Measurements from ENCODE around the gene GRK5. TPM values are rescaled to one million over a fixed set of nuclear protein-coding genes. Genes with fewer than 3 reads are reported as not detected.
"Not testable (repeated sequence)": the region's sequence is repeated elsewhere in the genome, so short reads cannot be mapped to it uniquely, and the experiment has no call there.

GRK5 gene
- total RNA-seq, 1 experiment from 2014 or later = 9.8 TPM

GRCh38 chr10:119221666-119222065 is 14.3 kb downstream of the GRK5 start:
- no peak for DNase-seq (ENCODE audit: low read depth)

GRCh38 chr10:119222537-119222936 is 15.2 kb downstream of the GRK5 start:
- DNase-seq (ENCODE audit: low read depth) = no peak

GRCh38 chr10:119222966-119223386 is 15.6 kb downstream of the GRK5 start:
- DNase-seq (ENCODE audit: low read depth) = no peak

DNA sequence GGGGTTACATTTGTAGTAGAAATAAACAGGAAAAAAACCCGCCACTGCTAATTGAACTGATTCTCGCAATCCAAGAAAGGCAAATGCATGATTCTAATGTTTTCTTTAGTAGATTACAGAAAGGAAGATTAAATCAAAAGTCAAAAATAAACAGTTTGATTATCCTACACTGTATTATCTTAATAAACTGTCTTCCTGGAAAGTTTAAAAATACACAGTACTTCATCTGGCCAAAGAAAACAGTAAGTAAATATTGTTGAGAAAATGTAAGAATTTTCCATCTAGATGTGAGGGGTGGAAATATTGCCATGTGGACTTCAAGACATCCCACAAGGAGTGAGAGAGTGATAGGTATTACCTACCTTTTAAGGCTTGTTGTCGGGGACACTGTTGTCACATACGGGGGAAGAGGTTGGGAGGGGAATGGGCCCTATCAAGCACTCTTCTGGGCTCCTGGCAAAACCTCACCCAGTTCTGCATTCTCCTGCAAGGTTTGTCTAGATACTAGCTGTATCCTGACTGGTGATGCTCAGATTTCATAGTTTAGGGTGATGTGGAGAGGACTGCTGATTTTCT is 17.8 kb downstream of the GRK5 start:
- no peak for DNase-seq (ENCODE audit: low read depth)

DNA sequence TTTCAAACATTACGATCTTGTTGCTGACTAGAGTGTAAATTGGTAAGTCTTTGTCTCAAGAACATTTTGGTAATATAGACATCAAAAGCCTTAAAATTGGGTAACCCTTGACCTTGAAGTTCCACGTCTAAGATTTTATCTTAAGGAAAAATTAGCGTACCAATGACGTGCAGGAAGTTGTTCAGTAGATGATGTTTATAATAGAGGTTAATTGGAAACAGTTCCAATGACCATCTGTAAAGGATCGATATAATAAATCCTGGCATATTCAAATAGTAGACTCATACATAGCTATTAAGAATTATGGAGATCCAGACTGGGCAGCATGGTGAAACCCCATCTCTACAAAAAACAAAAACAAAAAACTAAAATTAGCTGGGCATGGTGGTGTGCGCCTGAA is 20.5 kb downstream of the GRK5 start:
- DNase-seq (ENCODE audit: low read depth) = no peak

- no peak for DNase-seq (ENCODE audit: low read depth)
Measured at GRCh38 chr10:119231654-119232053, 24.3 kb downstream of the GRK5 start.

GRCh38 chr10:119232439-119232838 is 25.1 kb downstream of the GRK5 start:
- not testable (repeated sequence) for DNase-seq (ENCODE audit: low read depth)

GRCh38 chr10:119233123-119233820 is 25.9 kb downstream of the GRK5 start:
- peak; percentile 46 for DNase-seq (ENCODE audit: low read depth)

- DNase-seq (ENCODE audit: low read depth) = peak; percentile 53
Measured at GRCh38 chr10:119233821-119234220, 26.4 kb downstream of the GRK5 start.

- no peak for DNase-seq (ENCODE audit: low read depth)
Measured at GRCh38 chr10:119235356-119235755, 28.0 kb downstream of the GRK5 start.

- DNase-seq (ENCODE audit: low read depth) = no peak
Measured at GRCh38 chr10:119237722-119238436, 30.5 kb downstream of the GRK5 start.

DNA sequence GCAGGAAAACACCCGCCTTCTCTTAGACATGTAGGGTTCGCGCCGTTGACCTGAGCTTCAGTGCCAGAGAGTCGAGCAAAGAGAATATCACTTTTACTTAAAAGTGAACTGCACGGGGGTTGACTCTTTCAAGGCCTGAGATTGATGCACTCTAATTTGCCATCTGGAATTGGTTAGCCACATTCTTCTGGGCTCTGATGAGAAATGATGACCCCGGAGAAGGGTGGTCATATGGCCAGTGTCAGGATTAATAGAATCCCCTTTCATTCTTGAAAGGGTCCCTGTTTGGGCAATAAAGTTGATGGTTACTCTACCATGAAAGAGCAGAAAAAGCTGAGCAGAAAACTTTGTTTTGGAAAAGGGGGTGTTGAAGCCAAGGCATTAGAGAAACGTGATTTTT is 31.2 kb downstream of the GRK5 start:
- DNase-seq (ENCODE audit: low read depth) = no peak

DNA sequence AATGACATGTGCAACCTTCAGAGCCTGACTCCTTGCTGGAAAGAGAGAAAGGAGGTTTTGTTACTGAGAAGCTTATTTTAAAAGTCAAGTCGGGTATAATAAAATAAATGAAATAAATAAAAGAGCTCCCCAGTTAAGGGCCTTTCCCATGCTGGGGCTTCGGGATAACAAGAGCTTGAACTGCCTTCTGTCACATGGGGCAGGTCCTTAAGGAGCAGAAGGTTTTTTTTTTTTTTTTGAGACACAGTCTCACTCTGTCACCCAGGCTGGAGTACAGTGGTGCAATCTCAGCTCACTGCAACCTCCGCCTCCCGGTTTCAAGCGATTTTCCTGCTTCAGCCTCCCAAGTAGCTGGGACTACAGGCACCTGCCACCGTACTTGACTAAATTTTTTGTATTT is 31.6 kb downstream of the GRK5 start:
- DNase-seq (ENCODE audit: low read depth) = not testable (repeated sequence)

DNA sequence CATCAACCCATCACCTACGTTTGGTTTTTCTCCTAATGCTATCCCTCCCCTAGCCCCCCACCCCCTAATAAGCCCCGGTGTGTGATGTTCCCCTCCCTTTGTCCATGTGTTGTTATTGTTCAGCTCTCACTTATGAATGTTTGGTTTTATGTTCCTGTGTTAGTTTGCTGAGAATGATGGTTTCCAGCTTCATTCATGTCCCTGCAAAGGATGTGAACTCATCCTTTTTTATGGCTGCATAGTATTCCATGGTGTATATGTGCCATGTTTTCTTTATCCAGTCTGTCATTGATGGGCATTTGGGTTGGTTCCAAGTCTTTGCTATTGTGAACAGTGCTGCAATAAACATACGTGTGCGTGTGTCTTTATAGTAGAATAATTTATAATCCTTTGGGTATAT is 32.3 kb downstream of the GRK5 start:
- DNase-seq (ENCODE audit: low read depth) = not testable (repeated sequence)

DNA sequence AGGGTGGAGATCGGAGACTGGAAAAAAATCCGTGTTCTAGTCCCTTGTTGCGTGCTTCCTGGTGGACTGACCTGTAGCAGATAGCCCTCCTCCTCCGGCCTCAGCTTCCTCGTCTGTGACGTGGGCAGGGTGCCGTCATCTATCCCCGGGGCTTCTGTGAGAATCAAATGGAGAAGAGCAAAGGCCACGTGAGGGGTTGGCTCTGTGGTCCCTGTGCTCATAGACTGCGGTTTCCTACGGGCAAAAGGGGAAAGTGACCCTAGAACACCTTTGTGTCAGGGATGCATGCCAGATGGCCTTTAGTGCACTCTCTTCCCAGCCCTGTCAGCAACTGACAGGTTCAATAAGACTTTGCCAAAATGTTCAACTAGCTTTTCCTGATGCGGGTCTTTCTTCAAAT is 33.7 kb downstream of the GRK5 start:
- no peak for DNase-seq (ENCODE audit: low read depth)

GRCh38 chr10:119242186-119242585 is 34.8 kb downstream of the GRK5 start:
- DNase-seq (ENCODE audit: low read depth) = no peak

- DNase-seq (ENCODE audit: low read depth) = no peak
Measured at GRCh38 chr10:119243488-119243887, 36.1 kb downstream of the GRK5 start.

DNA sequence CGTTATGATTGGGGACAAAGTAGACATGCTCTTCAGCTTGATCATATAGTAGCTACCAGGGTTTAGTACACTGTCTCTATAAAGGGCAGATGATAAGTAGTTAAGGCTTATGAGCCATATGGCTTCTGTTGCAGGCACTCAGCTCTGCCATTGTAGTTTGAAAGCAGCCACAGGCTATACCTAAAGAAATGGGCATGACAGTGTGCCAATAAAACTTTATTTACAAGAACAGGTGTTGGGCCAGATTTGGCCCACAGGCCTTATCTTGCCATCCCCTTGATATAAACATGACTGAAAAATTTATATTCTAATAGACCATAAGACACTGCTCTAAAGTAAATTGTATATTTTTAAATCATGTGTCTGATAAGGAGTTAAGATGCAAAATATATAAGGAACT is 36.6 kb downstream of the GRK5 start:
- DNase-seq (ENCODE audit: low read depth) = no peak

GRCh38 chr10:119245272-119245671 is 37.9 kb downstream of the GRK5 start:
- no peak for DNase-seq (ENCODE audit: low read depth)

DNA sequence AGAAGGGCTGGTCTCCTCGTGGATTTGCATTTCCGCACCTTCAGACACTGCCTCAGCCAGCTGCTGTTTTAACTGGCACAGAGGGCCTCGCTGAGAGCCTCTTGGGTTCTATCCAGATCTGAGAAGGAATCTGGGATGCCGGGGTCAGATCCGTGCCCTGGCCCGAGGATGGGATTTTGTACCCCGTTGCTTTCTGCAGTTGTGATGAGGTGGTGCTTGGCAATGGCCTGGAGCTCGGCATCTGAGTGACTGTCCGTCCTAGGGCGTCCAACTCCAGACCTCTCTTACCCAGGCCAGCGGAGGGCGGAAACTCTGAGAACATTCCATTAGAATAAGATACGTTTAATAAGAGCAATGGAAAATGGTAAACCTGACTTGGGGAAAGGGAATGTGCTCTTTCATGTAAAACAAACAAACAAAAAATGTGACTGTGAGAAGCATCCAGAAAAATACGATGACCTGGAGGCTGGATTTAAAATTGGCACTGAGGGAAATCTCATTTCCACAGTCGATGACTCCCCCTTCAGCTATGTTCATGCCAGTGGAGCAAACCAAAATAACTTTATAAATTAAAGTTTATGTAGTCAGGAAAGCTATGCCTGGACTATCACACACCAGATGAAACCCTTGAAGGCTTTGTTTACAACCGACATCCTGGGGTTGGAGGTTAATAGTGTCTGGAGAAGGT is 39.6 kb downstream of the GRK5 start:
- DNase-seq (ENCODE audit: low read depth) = peak; percentile 40

DNA sequence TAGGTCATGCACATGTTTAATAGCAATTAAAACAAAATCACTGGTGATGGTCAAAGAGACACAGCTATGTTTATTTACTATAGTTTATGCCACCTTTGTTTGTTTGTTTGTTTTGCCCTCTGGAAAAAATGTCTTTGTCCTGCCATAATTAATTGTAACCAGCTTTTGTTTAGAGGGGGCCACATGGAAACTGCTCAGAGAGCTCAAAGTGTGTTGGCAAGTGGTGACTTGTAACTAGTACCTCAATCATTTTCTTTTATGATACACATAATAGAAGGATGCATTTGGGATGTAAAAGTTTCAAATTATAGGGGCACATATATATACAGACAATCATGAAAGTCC is 40.2 kb downstream of the GRK5 start:
- DNase-seq (ENCODE audit: low read depth) = no peak

GRCh38 chr10:119248184-119248583 is 40.8 kb downstream of the GRK5 start:
- DNase-seq (ENCODE audit: low read depth) = no peak

GRCh38 chr10:119248681-119249080 is 41.3 kb downstream of the GRK5 start:
- DNase-seq (ENCODE audit: low read depth) = no peak

All from Daoy (cell line).